Umbilical cord (tissue), 2 donors: Measurements from ENCODE around the gene ZBP1. TPM values are rescaled to one million over a fixed set of nuclear protein-coding genes. Genes with fewer than 3 reads are reported as not detected.

ENCODE experiments used
- DNase-seq: peaks from one replicate; pipeline ENCODE4 v3.0.0-alpha.2; 2015; ENCODE audit warnings: low spot score
- total RNA-seq: library from RNA; depleted of rRNA; stranded (reverse); fragments of >200 nt; gene quantifications from one replicate; pipeline ENCODE4 v1.2.3, GENCODE V29; 2014; ENCODE audit warnings: low replicate concordance; ENCODE audit not compliant: insufficient read depth

ZBP1 gene, protein sequence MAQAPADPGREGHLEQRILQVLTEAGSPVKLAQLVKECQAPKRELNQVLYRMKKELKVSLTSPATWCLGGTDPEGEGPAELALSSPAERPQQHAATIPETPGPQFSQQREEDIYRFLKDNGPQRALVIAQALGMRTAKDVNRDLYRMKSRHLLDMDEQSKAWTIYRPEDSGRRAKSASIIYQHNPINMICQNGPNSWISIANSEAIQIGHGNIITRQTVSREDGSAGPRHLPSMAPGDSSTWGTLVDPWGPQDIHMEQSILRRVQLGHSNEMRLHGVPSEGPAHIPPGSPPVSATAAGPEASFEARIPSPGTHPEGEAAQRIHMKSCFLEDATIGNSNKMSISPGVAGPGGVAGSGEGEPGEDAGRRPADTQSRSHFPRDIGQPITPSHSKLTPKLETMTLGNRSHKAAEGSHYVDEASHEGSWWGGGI
- total RNA-seq: 0.48 TPM

DNA sequence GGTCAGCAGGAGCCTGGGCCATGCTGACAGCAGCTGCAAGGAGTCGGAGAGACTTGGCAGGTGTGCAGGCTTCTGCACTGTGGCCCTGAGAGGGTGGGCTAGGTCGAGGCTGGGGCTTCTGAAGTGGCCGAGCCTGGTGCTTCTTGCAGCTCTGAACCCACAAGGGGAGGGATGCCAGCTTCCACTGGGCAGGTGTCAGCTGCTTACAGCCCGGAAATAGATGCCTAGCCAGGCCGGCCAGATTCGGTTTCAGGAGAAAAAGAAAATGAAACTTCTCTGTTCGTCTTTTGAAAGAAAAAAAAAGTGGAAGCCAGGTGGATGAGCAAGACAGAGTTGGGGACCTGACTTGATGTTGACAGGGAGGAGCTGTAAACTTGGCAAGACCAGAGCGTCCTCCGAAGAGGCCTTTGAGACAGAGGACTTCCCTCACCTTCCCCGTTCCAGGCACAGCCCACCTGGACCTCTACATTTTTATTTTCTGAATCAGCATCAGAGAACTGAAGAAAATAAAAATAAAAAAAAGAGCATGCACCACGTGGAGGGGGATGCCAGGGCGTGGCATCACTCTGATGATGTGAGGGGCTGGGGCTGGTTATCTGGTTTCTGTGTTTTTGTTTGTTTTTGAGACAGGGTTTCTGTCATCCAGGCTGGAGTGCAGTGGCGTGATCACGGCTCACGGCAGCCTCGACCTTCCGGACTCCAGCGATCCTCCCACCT, at the start of gene ZBP1:
Gene ZBP1, minus strand, starts transcription at position 153 of the 717 bp plus-strand sequence. Its CDS starts 131 bp downstream, at position 22.
- DNase-seq: no peak

GRCh38 chr20:57669632-57670031, 49.4 kb upstream of the ZBP1 start:
- no peak for DNase-seq

DNA sequence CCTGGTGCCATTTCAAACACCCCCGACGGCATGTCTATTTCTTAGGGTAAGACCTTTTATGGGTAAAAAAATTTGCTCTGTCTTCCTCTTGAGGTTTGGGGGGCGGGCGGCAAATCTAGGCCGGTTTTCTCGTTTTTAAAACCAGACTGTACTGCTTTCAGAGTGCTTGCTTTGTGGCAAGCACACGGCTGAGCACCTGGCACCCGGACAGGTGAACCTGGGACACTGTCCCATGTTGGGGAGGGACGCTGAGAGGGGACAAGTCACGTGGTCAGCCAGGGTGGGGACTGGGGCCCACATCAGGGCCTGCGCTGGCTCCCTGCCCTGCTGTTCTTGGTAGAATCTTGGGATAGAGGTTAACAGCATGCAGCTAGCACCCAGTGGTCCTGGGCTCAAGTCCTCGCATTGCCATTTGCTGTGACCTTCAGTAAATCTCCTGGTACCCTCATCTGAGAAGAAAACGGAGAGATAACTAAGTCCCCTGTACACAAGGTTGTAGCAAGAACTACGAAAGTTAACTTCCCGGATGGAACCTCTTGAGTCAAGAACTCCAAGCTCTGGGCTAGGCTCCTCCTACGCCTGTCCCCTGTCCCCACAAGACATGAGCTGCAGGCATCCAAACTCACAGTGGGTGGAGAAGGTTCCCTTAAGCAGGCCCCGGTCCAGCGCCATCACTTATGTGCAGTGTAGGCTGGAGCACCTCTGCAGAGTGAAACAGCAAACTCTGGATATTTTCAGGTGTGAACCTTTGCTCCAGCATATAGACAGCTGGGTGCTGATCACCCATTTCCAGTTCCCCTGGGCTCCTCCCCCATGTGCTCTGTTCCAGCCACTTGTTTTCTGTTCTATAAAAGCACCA, 47.9 kb upstream of the ZBP1 start:
- DNase-seq: no peak

DNA sequence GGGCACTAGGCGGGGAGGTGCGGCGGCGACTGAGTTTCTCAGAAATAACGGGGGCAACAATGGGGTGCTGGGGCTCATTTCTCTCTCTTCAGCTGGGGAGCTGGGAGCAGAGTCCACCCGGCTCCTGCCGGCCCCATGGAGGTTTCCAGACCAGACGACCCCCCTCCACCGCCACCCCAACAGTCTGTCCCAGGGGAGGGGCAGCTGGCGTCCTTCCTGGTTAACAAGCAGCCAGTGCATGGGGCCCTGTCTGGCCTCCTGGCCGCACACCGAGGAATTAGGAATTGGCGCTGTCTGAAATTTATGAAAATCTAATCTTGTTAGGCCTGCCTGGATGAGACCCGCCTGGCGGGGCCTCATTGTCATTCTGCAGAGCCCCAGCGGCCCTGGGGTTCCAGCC, 47.2 kb upstream of the ZBP1 start:
- DNase-seq: peak; percentile 38

GRCh38 chr20:57666834-57667157, 46.6 kb upstream of the ZBP1 start:
- DNase-seq: no peak

DNA sequence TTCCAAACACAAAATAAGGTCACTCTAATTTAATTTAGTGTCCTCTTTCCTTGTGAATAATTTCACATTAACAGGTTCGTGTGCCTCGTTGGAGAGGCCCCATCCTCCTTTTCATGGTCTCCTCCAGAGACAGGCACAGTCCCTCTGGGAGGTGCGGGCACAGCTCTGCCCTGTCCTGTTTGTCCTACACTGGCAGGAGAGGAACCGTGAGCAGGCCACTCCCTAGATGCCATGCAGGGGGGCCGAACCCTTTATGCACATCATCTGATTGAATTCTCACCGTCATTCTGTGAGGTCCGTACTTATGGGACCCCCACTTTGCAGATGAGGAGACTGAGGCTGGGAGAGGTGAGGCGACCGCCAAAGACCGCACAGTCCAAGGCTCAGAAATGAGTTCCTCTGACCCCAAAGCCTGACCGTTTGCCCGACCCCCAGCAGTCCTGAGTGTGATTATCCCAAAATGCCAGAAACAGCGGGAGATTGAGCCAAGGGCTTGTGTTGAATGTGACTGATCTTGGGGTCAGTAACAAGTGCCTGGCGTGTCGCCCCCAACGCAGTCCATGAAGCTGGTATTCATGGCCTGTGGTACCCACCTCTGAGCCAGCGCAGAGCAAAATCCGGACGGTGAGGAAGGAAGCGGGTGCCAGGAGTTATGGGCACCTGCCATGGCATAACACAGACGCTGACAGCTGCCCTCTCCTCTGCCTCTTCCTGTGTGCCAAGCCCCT, 46.0 kb upstream of the ZBP1 start:
- no peak for DNase-seq

DNA sequence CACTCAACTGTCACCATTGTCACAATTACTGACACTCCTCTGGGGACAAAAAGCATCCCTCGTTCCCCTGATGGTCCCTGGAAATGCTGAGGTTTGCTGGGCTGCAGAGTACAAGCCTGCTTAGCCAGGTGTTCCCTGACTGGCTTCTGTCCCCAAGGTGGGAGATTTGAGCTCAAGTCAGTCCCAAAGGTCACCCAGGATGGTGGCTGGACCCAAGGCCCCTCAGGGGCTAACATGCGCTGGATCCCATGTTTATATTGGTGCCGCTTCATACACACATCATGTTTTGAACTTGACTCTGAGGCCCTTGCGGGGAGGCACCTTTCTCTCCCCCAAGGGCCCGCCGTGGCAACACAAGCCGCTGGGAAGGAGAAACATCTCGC, 45.4 kb upstream of the ZBP1 start:
- DNase-seq: no peak

- DNase-seq: no peak
Measured at GRCh38 chr20:57664924-57665588, 44.8 kb upstream of the ZBP1 start.

- DNase-seq: no peak
Measured at GRCh38 chr20:57664476-57664875, 44.2 kb upstream of the ZBP1 start.

DNA sequence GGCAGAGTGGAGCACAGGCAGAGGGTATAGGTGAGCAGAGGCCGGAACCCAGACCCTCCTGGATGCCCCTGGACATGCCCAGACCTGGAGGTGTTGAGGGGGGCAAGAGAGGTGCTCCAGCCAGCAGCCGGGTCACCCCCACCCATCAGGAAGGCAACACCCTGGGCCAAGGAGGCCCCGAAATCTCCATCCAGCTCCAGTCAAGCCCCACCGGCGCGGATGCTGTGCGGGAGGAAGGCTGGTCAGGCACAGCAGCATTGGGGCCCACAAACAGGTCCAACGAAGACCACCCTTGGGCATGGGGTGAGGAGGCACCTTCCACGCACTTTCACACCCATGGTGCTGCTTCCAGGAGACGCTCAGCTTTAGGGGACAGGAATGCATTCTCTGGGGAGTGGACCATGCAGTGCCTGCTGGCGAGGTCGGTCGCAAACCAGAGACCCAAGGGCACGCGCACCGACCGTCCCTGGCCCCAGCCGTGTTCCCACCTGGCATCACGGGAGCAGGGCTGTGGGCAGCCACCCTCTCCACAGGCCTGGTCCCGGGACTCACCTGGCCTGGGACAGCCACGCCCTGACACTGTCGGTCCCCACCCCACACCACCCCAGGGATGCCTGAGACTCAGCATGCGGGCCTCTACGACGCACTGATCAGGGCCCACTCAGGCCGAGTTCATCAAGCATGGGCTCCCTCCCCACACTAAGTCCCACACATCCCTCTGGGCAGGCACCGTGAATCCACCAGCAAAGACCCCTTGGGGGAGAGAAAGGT, 43.6 kb upstream of the ZBP1 start:
- no peak for DNase-seq

DNA sequence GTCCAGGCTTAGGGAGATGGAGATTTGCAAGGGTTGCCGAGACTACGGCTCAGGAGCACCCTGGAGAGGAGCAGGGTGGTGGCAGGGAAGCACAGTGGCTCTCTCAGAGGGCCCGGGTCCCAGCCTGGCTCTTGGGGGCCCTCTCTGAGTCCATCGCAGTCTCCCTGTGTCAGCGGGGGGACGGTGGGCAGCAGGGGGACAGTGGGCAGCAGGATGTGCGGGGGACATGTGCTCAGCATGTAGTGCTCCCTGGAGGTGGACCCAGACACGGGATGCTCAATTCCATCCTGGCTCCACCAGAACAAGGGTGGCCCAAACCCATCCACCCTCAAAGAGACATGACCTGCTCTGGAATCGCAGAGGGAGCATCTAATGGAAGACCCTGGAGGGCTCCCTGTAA, 43.0 kb upstream of the ZBP1 start:
- DNase-seq: no peak

DNA sequence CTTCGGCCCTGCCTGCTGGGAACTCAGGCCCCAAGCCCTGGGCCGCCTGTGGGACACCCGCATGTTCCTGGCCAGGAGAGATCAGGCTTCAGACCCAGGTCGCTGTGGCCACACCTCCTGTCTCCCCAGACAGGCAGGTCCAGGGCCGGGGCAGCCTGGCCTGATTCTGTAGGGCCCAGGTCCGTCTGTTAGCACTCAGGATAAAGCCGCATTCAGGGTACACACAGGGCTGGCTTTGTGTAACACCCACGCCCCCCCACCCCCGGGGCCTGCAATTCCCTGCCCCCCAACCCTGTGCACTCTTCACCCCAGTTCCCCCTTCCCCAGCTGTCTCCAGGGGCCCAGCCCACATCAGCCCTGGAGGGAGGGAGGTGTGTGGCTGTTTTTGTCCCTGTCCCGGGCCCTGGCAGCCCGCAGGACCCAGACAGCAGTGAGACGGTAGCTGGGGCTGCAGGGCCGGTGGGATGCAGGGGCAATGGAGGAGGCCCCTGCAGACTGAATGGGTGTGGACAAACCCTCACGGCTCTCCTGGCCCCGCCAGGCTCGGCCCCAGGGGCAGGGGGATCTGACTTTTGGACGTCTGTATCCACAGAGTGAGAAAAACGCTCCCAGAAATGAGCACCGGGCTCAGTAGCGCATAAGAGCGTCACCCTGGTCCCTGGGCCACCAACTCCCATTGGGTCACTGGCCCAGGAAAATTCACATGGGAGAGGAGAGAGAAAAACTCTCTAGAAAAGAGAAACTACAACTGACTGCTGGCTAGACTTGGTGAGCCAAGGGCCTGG, 42.4 kb upstream of the ZBP1 start:
- no peak for DNase-seq

GRCh38 chr20:57661746-57662455, 41.7 kb upstream of the ZBP1 start:
- DNase-seq: no peak

DNA sequence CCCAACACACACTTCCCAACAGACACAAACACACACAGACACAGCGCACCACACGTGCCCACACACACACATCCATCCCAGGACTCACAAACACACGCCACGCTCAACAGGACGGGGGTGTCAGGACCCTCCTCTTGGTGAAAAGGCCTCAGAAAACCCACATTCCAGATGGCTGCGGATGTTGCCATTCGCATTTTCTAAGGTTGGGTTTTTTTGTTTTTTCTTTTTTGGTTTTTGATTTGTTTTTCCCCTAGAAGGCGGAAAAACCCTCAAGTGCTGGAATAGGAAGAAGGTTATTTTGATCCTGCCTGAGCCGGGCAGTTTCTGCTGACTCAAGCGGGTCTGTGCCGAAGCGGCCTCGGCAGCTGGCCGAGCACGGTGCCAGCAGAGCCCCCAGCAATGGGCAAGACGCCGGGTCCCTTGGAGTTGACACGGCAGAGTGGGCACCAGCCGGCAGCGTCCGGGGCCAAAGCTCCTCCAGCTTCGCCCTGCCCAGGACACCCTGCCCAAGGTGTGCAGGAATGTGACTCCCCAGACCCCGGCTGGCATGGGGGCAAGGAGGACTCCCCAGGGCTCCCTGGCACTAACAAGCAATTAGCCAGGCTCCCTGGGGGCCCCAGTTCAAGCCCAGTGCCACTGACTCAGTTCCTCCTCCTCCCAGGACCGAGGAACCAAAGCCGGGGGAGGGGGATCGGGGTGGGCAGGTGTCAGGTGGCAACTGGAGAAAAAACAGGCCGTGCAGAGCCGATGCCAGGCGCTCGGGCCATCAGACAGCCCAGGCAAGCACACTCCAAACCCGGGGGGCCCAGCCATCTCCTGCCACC, 40.9 kb upstream of the ZBP1 start:
- DNase-seq: no peak

DNA sequence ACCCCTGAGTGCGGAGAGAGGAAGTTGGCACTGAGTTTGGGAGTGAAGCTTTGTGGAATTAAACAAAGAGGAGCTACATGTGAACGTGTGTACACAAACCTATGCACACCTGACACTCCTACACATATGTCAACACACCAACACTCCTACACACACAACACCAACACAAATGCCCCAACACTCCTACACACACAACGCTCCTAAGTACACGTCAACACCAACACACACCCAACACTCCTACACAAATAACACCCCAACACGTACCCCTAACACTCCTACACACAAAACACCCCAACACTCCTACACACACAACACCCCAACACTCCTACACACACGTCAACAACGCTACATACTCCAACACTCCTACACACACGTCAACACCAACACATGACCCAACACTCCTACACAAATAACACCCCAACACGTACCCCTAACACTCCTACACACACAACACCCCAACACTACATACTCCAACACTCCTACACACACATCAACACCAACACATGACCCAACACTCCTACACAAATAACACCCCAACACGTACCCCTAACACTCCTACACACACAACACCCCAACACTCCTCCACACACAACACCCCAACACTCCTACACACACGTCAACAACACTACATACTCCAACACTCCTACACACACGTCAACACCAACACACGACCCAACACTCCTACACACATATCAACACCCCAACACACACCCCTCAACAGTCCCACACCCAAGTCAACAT, 40.1 kb upstream of the ZBP1 start:
- no peak for DNase-seq

GRCh38 chr20:57659517-57660180, 39.4 kb upstream of the ZBP1 start:
- DNase-seq: no peak
